Panc1 (cell line): Measurements from ENCODE around the gene PPP3R1.

Source experiments
- POLR2AphosphoS5 ChIP-seq: IDR thresholded peaks from 2 replicates; pipeline ENCODE4 v1.6.1; 2012; ENCODE audit warnings: mild to moderate bottlenecking, low read depth, low read length, moderate library complexity
- SIN3A ChIP-seq: IDR thresholded peaks from 2 replicates; pipeline ENCODE4 v1.6.1; 2012; ENCODE audit warnings: low read depth, mild to moderate bottlenecking, low read length, moderate library complexity, borderline replicate concordance; ENCODE audit not compliant: insufficient read depth
- TF ChIP-seq, protein P1 (sequence below): fragments of 450-650 bp; IDR thresholded peaks from 2 replicates; pipeline ENCODE4 v1.5.1; 2017; ENCODE audit warnings: mild to moderate bottlenecking
- TF ChIP-seq, protein P2 (sequence below), 2 experiments: IDR thresholded peaks; 2 replicates each; pipeline ENCODE4 v1.6.1; 2011 to 2012; ENCODE audit warnings: low read depth in 2 of 2, control low read depth in 1 of 2, low read length in 1 of 2, mild to moderate bottlenecking in 1 of 2, moderate library complexity in 1 of 2; ENCODE audit not compliant: insufficient read depth in 1 of 2

DNA sequence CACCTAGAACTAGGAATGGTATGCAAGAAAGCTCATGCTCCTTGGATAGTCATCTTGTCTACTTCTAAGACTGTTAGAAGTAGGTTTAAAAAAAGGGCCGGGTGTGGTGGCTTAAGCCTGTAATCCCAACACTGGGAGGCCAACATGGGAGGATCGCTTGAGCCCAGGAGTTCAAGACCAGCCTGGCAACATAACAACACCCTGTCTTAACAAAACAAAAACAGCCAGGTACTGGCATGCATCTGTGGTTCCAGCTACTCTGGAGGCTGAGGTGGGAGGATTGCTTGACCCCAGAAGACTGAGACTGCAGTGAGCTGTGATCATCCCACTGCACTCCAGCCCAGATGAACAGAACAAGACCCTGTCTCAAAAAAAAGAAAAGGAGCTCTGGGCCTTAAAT is 74.8 kb downstream of the PPP3R1 start:
- TF ChIP-seq POLR2AphosphoS5 (no peak), SIN3A (no peak)
- TF ChIP-seq, protein P1, sequence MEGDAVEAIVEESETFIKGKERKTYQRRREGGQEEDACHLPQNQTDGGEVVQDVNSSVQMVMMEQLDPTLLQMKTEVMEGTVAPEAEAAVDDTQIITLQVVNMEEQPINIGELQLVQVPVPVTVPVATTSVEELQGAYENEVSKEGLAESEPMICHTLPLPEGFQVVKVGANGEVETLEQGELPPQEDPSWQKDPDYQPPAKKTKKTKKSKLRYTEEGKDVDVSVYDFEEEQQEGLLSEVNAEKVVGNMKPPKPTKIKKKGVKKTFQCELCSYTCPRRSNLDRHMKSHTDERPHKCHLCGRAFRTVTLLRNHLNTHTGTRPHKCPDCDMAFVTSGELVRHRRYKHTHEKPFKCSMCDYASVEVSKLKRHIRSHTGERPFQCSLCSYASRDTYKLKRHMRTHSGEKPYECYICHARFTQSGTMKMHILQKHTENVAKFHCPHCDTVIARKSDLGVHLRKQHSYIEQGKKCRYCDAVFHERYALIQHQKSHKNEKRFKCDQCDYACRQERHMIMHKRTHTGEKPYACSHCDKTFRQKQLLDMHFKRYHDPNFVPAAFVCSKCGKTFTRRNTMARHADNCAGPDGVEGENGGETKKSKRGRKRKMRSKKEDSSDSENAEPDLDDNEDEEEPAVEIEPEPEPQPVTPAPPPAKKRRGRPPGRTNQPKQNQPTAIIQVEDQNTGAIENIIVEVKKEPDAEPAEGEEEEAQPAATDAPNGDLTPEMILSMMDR = no peak
- TF ChIP-seq, protein P2, sequence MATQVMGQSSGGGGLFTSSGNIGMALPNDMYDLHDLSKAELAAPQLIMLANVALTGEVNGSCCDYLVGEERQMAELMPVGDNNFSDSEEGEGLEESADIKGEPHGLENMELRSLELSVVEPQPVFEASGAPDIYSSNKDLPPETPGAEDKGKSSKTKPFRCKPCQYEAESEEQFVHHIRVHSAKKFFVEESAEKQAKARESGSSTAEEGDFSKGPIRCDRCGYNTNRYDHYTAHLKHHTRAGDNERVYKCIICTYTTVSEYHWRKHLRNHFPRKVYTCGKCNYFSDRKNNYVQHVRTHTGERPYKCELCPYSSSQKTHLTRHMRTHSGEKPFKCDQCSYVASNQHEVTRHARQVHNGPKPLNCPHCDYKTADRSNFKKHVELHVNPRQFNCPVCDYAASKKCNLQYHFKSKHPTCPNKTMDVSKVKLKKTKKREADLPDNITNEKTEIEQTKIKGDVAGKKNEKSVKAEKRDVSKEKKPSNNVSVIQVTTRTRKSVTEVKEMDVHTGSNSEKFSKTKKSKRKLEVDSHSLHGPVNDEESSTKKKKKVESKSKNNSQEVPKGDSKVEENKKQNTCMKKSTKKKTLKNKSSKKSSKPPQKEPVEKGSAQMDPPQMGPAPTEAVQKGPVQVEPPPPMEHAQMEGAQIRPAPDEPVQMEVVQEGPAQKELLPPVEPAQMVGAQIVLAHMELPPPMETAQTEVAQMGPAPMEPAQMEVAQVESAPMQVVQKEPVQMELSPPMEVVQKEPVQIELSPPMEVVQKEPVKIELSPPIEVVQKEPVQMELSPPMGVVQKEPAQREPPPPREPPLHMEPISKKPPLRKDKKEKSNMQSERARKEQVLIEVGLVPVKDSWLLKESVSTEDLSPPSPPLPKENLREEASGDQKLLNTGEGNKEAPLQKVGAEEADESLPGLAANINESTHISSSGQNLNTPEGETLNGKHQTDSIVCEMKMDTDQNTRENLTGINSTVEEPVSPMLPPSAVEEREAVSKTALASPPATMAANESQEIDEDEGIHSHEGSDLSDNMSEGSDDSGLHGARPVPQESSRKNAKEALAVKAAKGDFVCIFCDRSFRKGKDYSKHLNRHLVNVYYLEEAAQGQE (IDR thresholded peaks at IDR 0.05; ENCODE audit: insufficient read depth in 1 of 2, low read depth in 2 of 2, low read length in 1 of 2) = no peak
